GM23248 (cell line): ENCODE measurements around the gene ABCA12. TPM values are rescaled to one million over a fixed set of nuclear protein-coding genes. Genes with fewer than 3 reads are reported as not detected.
A peak's percentile ranks its signal among the peaks of the same experiment; 100 is the strongest.

Source experiments
- DNase-seq: peaks from one replicate; pipeline ENCODE4 v3.0.0-alpha.2; 2015
- H2AFZ ChIP-seq: fragments of 200-600 bp; sonication (generic); 2 replicates; pipeline ENCODE4 v1.6.1; 2016; ENCODE audit warnings: antibody characterized with exemption
- H3F3A ChIP-seq: fragments of 200-600 bp; sonication (generic); 2 replicates; pipeline ENCODE4 v1.6.1; 2016; ENCODE audit warnings: mild to moderate bottlenecking, antibody characterized with exemption, mixed run types; ENCODE audit not compliant: insufficient read depth
- H3K27ac ChIP-seq: fragments of 200-600 bp; sonication (generic); 2 replicates; pipeline ENCODE4 v1.5.1; 2016; ENCODE audit warnings: mild to moderate bottlenecking
- H3K27me3 ChIP-seq: fragments of 200-600 bp; sonication (generic); replicated peaks from 2 replicates; pipeline ENCODE4 v1.6.1; 2016; ENCODE audit warnings: mild to moderate bottlenecking; ENCODE audit not compliant: insufficient read depth
- H3K36me3 ChIP-seq: fragments of 200-600 bp; sonication (generic); 2 replicates; pipeline ENCODE4 v1.6.1; 2016; ENCODE audit warnings: low read depth, mild to moderate bottlenecking
- H3K4me1 ChIP-seq: fragments of 200-600 bp; sonication (generic); 2 replicates; pipeline ENCODE4 v1.6.1; 2016; ENCODE audit warnings: mild to moderate bottlenecking; ENCODE audit not compliant: insufficient read depth
- H3K4me2 ChIP-seq: fragments of 200-600 bp; sonication (generic); one replicate; pipeline ENCODE4 v1.6.1; 2016; ENCODE audit warnings: mild to moderate bottlenecking; ENCODE audit not compliant: unreplicated experiment
- H3K4me3 ChIP-seq: fragments of 200-600 bp; sonication (generic); 2 replicates; pipeline ENCODE4 v1.5.1; 2016; ENCODE audit warnings: mild to moderate bottlenecking
- H3K79me2 ChIP-seq: fragments of 200-600 bp; sonication (generic); 2 replicates; pipeline ENCODE4 v1.6.1; 2016; ENCODE audit warnings: mild to moderate bottlenecking; ENCODE audit not compliant: insufficient read depth
- H3K9ac ChIP-seq: fragments of 200-600 bp; sonication (generic); 2 replicates; pipeline ENCODE4 v1.6.1; 2016; ENCODE audit warnings: mild to moderate bottlenecking
- H3K9me2 ChIP-seq: fragments of 200-600 bp; sonication (generic); 2 replicates; pipeline ENCODE4 v1.6.1; 2016; ENCODE audit warnings: mixed run types, mild to moderate bottlenecking, moderate library complexity; ENCODE audit not compliant: insufficient read depth
- H3K9me3 ChIP-seq: fragments of 200-600 bp; sonication (generic); one replicate; pipeline ENCODE4 v1.6.1; 2017; ENCODE audit warnings: low read depth
- H4K20me1 ChIP-seq: fragments of 200-600 bp; sonication (generic); 2 replicates; pipeline ENCODE4 v1.6.0; 2016; ENCODE audit not compliant: insufficient read depth
- EZH2 ChIP-seq: fragments of 200-600 bp; sonication (generic); IDR thresholded peaks from 2 replicates; pipeline ENCODE4 v1.6.1; 2018; ENCODE audit warnings: antibody characterized with exemption, mild to moderate bottlenecking; ENCODE audit not compliant: insufficient read depth, poor library complexity, severe bottlenecking
- EZH2phosphoT487 ChIP-seq: fragments of 200-600 bp; sonication (generic); IDR thresholded peaks from 2 replicates; pipeline ENCODE4 v1.6.1; 2018; ENCODE audit warnings: antibody characterized with exemption, moderate library complexity, mild to moderate bottlenecking, low read depth; ENCODE audit not compliant: insufficient read depth
- WGBS, 2 experiments: methylation state at CpG; one replicate each; pipeline ENCODE4 v1.1.6; 2015 to 2017; ENCODE audit warnings: low lambda C conversion rate in 2 of 2, low coverage in 1 of 2; ENCODE audit errors: missing lambda C conversion rate in 2 of 2; 5-methylcytosine and 5-hydroxymethylcytosine counted together
- in situ Hi-C: fragments of 300-500 bp; cut with MboI; formaldehyde crosslinking; loops from 2 replicates; pipeline ENCODE4 v1.15.0; 2020
- polyA plus RNA-seq: library from polyadenylated mRNA; unstranded; fragments of >200 nt; fragmentation: Nextera tagmentation; extraction: Ambion mirVana; gene quantifications from 2 replicates; pipeline ENCODE4 v1.2.1, GENCODE V29; 2016
- total RNA-seq: library from RNA; depleted of rRNA; stranded (reverse); fragments of >200 nt; shearing (Covaris generic); gene quantifications from 2 replicates; pipeline ENCODE4 v1.2.3, GENCODE V29; 2014

ABCA12 gene
- total and polyA plus RNA-seq, 2 experiments from 2014 or later, result not detected

GRCh38 chr2:215080545-215080944, 57.9 kb downstream of the ABCA12 start:
- H2AFZ ChIP-seq, result no peak overlapping the region
- TF ChIP-seq EZH2, result no peak
- TF ChIP-seq EZH2phosphoT487, result no peak
- DNase-seq, result no peak
- H3K4me2 ChIP-seq, result no peak overlapping the region
- H3K27ac ChIP-seq, result no peak overlapping the region
- H3K9ac ChIP-seq, result no peak overlapping the region
- H4K20me1 ChIP-seq, result no peaks in the 10 kb centered on the region
- H3K27me3 ChIP-seq, result peaks cover 21% of the 10 kb centered on the region
- H3K36me3 ChIP-seq, result no peaks in the 10 kb centered on the region
- no peaks in the 10 kb centered on the region for H3K9me2 ChIP-seq
- no peaks in the 10 kb centered on the region for H3K9me3 ChIP-seq
- 57 to 58% methylated on average over 4 of the region's 4 CpGs for WGBS, 2 experiments
- H3K79me2 ChIP-seq, result no peaks in the 10 kb centered on the region
- in situ Hi-C loops, result no loop called here
- H3K4me3 ChIP-seq, result no peak overlapping the region
- H3F3A ChIP-seq, result no peaks in the 10 kb centered on the region
- H3K4me1 ChIP-seq, result no peaks in the 10 kb centered on the region

- no peak overlapping the region for H3K4me2 ChIP-seq
- no peaks in the 10 kb centered on the region for H3K4me1 ChIP-seq
- no peak for TF ChIP-seq EZH2
- TF ChIP-seq EZH2phosphoT487, result no peak
- H3K36me3 ChIP-seq, result no peaks in the 10 kb centered on the region
- no peaks in the 10 kb centered on the region for H3K9me2 ChIP-seq
- H3K27me3 ChIP-seq, result 0 out of 2 replicates have a peak, but pooled peaks cover 9% of the 10 kb centered on the region
- H3K9ac ChIP-seq, result no peak overlapping the region
- no peaks in the 10 kb centered on the region for H3K9me3 ChIP-seq
- H4K20me1 ChIP-seq, result no peaks in the 10 kb centered on the region
- H3F3A ChIP-seq, result no peaks in the 10 kb centered on the region
- in situ Hi-C loops, result no loop called here
- H2AFZ ChIP-seq, result no peak overlapping the region
- H3K4me3 ChIP-seq, result no peak overlapping the region
- peak; percentile 30 for DNase-seq
- no peak overlapping the region for H3K27ac ChIP-seq
- WGBS, 2 experiments, result 43 to 47% methylated on average over 3 of the region's 3 CpGs
- H3K79me2 ChIP-seq, result no peaks in the 10 kb centered on the region
Observed at GRCh38 chr2:215071676-215072075, 66.8 kb downstream of the ABCA12 start.

- WGBS, 2 experiments, result 29 to 43% methylated on average over 2 of the region's 2 CpGs
- Histone ChIP-seq H3K4me3 (no peak overlapping the region), H3F3A (no peaks in the 10 kb centered on the region), H4K20me1 (no peaks in the 10 kb centered on the region), H3K36me3 (no peaks in the 10 kb centered on the region), H3K4me1 (no peaks in the 10 kb centered on the region), H3K4me2 (no peak overlapping the region), H3K79me2 (no peaks in the 10 kb centered on the region), H3K9me2 (no peaks in the 10 kb centered on the region; the same call in none of the 2 replicates), H3K9me3 (no peaks in the 10 kb centered on the region), H3K9ac (no peak overlapping the region), H3K27ac (no peak overlapping the region), H2AFZ (no peak overlapping the region), H3K27me3 (0 out of 2 replicates have a peak, but pooled peaks cover 4% of the 10 kb centered on the region)
- no peak for TF ChIP-seq EZH2phosphoT487
- TF ChIP-seq EZH2, result no peak
- in situ Hi-C loops, result no loop called here
- DNase-seq, result no peak
Observed at GRCh38 chr2:215068399-215068798, 70.0 kb downstream of the ABCA12 start.

GRCh38 chr2:215066124-215066523, 72.3 kb downstream of the ABCA12 start:
- Histone ChIP-seq H3K9me3 (no peaks in the 10 kb centered on the region), H3K4me3 (no peak overlapping the region), H2AFZ (no peak overlapping the region), H3F3A (no peaks in the 10 kb centered on the region), H3K9ac (no peak overlapping the region), H3K9me2 (no peaks in the 10 kb centered on the region; the same call in none of the 2 replicates), H3K27me3 (0 out of 2 replicates have a peak, but pooled peaks cover 4% of the 10 kb centered on the region), H3K36me3 (no peaks in the 10 kb centered on the region), H3K27ac (no peak overlapping the region), H3K4me1 (no peaks in the 10 kb centered on the region), H3K4me2 (no peak overlapping the region), H3K79me2 (no peaks in the 10 kb centered on the region), H4K20me1 (no peaks in the 10 kb centered on the region)
- WGBS, 2 experiments, result 41 to 42% methylated on average over 2 of the region's 2 CpGs
- in situ Hi-C loops, result no loop called here
- no peak for DNase-seq
- TF ChIP-seq EZH2 (no peak), EZH2phosphoT487 (no peak)

GRCh38 chr2:215063526-215063925, 74.9 kb downstream of the ABCA12 start:
- Histone ChIP-seq H2AFZ (no peak overlapping the region), H3K27ac (no peak overlapping the region), H3K4me3 (no peak overlapping the region), H3K36me3 (no peaks in the 10 kb centered on the region), H3K9ac (no peak overlapping the region), H4K20me1 (no peaks in the 10 kb centered on the region), H3K27me3 (peaks cover 4% of the 10 kb centered on the region; the same call in 1 of the 2 replicates), H3K9me3 (no peaks in the 10 kb centered on the region), H3K4me2 (no peak overlapping the region), H3F3A (no peaks in the 10 kb centered on the region), H3K4me1 (no peaks in the 10 kb centered on the region), H3K79me2 (no peaks in the 10 kb centered on the region), H3K9me2 (no peaks in the 10 kb centered on the region; the same call in none of the 2 replicates)
- TF ChIP-seq EZH2, result no peak
- TF ChIP-seq EZH2phosphoT487, result no peak
- WGBS, 2 experiments, result 12 to 22% methylated on average over 2 of the region's 2 CpGs
- DNase-seq, result no peak
- in situ Hi-C loops, result no loop called here
